ENCODE data around the gene ZNF385C.

Gene ZNF385C

GRCh38 chr17:42098730-42099399, 592 bp upstream of the ZNF385C start:
- Histone ChIP-seq H3K9me3 (replicated peaks; ENCODE audit: low read length) (no peaks in the 10 kb centered on the region), H3K4me2 (ENCODE audit: low read length) (no peak overlapping the region), H3K27me3 (ENCODE audit: control insufficient read depth, insufficient read depth, low read length) (peaks cover 36% of the 10 kb centered on the region), H3K4me3 (ENCODE audit: low read length) (no peak overlapping the region), H3K36me3 (ENCODE audit: insufficient read depth, low read length) (no peaks in the 10 kb centered on the region), H3K9ac (ENCODE audit: low read depth, low read length) (no peak overlapping the region), H3K4me1 (ENCODE audit: control insufficient read depth, insufficient read depth, low read length) (peaks cover 3% of the 10 kb centered on the region)

- H3K4me2 ChIP-seq (ENCODE audit: low read length), result no peak overlapping the region
- no peak overlapping the region for H3K9ac ChIP-seq (ENCODE audit: low read depth, low read length)
- H3K9me3 ChIP-seq (replicated peaks; ENCODE audit: low read length), result no peaks in the 10 kb centered on the region
Measured at GRCh38 chr17:42096360-42097111, 1.7 kb downstream of the ZNF385C start.

GRCh38 chr17:42094375-42095069, 3.8 kb downstream of the ZNF385C start:
- Histone ChIP-seq H3K4me1 (ENCODE audit: control insufficient read depth, insufficient read depth, low read length) (no peaks in the 10 kb centered on the region), H3K9ac (ENCODE audit: low read depth, low read length) (no peak overlapping the region), H3K4me2 (ENCODE audit: low read length) (no peak overlapping the region), H3K9me3 (replicated peaks; ENCODE audit: low read length) (no peaks in the 10 kb centered on the region), H3K36me3 (ENCODE audit: insufficient read depth, low read length) (no peaks in the 10 kb centered on the region), H3K4me3 (ENCODE audit: low read length) (no peak overlapping the region), H3K27me3 (ENCODE audit: control insufficient read depth, insufficient read depth, low read length) (peaks cover 46% of the 10 kb centered on the region)

More at GRCh38 chr17:42096360-42097111, 1.7 kb downstream of the ZNF385C start:
- no peak overlapping the region for H3K4me3 ChIP-seq (ENCODE audit: low read length)
- H3K36me3 ChIP-seq (ENCODE audit: insufficient read depth, low read length), result no peaks in the 10 kb centered on the region
- peaks cover 36% of the 10 kb centered on the region for H3K27me3 ChIP-seq (ENCODE audit: control insufficient read depth, insufficient read depth, low read length)
- H3K4me1 ChIP-seq (ENCODE audit: control insufficient read depth, insufficient read depth, low read length), result no peaks in the 10 kb centered on the region

DNA sequence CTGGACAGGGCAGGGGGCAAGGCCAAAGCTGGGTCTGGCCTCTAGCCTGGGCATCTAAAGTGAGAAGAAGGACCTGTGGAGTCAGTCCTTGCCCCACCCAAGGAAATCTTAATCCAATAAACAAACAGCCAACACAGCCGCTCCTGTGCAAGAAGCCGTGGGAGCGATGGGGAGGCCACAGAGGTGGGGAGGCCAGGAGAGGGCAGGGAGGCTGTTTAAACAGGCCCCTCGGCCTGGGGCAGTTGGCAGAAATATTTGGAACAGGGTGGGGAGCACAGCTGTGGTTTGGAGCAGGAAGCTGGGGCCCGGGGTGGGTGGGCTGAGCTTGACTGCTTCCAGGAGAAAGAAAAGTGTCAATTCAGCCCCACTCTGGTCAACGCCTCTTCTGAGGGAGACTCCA, 5.3 kb downstream of the ZNF385C start:
- Histone ChIP-seq H3K4me1 (ENCODE audit: control insufficient read depth, insufficient read depth, low read length) (no peaks in the 10 kb centered on the region), H3K4me2 (ENCODE audit: low read length) (no peak overlapping the region), H3K36me3 (ENCODE audit: insufficient read depth, low read length) (no peaks in the 10 kb centered on the region), H3K4me3 (ENCODE audit: low read length) (no peak overlapping the region), H3K9ac (ENCODE audit: low read depth, low read length) (no peak overlapping the region), H3K27me3 (ENCODE audit: control insufficient read depth, insufficient read depth, low read length) (peaks cover 56% of the 10 kb centered on the region), H3K9me3 (replicated peaks; ENCODE audit: low read length) (no peaks in the 10 kb centered on the region)

GRCh38 chr17:42090964-42091790, 7.1 kb downstream of the ZNF385C start:
- H3K27me3 ChIP-seq (ENCODE audit: control insufficient read depth, insufficient read depth, low read length), result peaks cover 50% of the 10 kb centered on the region
- H3K4me2 ChIP-seq (ENCODE audit: low read length), result no peak overlapping the region
- H3K4me1 ChIP-seq (ENCODE audit: control insufficient read depth, insufficient read depth, low read length), result no peaks in the 10 kb centered on the region
- no peak overlapping the region for H3K4me3 ChIP-seq (ENCODE audit: low read length)
- no peaks in the 10 kb centered on the region for H3K9me3 ChIP-seq (replicated peaks; ENCODE audit: low read length)
- no peak overlapping the region for H3K9ac ChIP-seq (ENCODE audit: low read depth, low read length)
- no peaks in the 10 kb centered on the region for H3K36me3 ChIP-seq (ENCODE audit: insufficient read depth, low read length)

- Histone ChIP-seq H3K27me3 (ENCODE audit: control insufficient read depth, insufficient read depth, low read length) (peaks cover 31% of the 10 kb centered on the region), H3K4me2 (ENCODE audit: low read length) (no peak overlapping the region), H3K9ac (ENCODE audit: low read depth, low read length) (no peak overlapping the region), H3K9me3 (replicated peaks; ENCODE audit: low read length) (no peaks in the 10 kb centered on the region), H3K4me1 (ENCODE audit: control insufficient read depth, insufficient read depth, low read length) (no peaks in the 10 kb centered on the region), H3K4me3 (ENCODE audit: low read length) (no peak overlapping the region), H3K36me3 (ENCODE audit: insufficient read depth, low read length) (no peaks in the 10 kb centered on the region)
Measured at GRCh38 chr17:42088736-42089135, 9.5 kb downstream of the ZNF385C start.

DNA sequence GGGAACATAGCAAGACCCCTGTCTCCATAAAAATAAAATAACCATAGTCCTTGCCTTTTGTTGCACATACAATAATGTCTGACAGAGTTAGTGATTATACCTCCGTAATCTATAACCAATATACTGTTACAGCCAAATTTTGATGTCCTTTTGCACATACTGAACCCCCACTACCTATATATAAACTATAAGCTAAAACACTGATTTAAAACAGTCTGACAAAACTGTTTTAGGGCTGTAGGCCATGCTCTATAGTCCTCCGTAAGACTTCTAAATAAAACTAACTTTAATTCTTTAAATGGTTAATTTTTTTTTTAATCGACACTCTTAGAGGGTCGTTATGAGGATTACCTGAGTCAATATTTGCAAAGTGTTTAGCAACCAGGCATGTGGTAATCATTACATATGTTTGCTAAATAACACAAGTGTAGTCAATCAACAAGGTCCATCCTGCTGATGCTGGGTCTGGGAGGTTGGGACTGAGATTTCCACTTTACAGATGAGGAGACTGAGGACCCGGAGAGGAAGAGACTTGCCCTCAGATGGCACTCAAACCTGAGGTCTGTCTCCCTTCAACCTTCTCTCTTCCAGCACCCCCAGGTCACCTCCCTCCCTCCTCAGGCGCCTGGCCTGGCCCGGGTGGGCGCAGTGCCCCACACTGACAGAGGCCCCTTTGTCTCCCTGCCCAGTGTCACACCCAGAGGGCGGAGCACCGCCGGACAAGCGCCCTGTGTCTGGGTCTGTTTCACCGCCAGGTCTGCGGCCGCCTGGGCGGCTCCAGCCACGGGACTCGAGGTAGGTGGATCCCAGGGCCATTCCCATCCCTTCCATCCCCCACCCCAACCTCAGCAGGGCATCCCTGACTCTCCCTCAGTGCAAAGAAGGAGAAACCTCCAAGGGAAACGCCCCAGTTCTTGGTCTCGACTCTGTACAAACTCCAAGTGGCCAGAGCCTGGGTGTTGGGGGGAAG, 10.3 kb downstream of the ZNF385C start:
- Histone ChIP-seq H3K9me3 (replicated peaks; ENCODE audit: low read length) (no peaks in the 10 kb centered on the region), H3K4me1 (ENCODE audit: control insufficient read depth, insufficient read depth, low read length) (no peaks in the 10 kb centered on the region), H3K4me2 (ENCODE audit: low read length) (no peak overlapping the region), H3K4me3 (ENCODE audit: low read length) (no peak overlapping the region), H3K36me3 (ENCODE audit: insufficient read depth, low read length) (no peaks in the 10 kb centered on the region), H3K9ac (ENCODE audit: low read depth, low read length) (no peak overlapping the region), H3K27me3 (ENCODE audit: control insufficient read depth, insufficient read depth, low read length) (peaks cover 31% of the 10 kb centered on the region)

- Histone ChIP-seq H3K4me1 (ENCODE audit: control insufficient read depth, insufficient read depth, low read length) (no peaks in the 10 kb centered on the region), H3K36me3 (ENCODE audit: insufficient read depth, low read length) (no peaks in the 10 kb centered on the region), H3K9me3 (replicated peaks; ENCODE audit: low read length) (no peaks in the 10 kb centered on the region), H3K4me2 (ENCODE audit: low read length) (no peak overlapping the region), H3K9ac (ENCODE audit: low read depth, low read length) (no peak overlapping the region), H3K27me3 (ENCODE audit: control insufficient read depth, insufficient read depth, low read length) (peaks cover 31% of the 10 kb centered on the region), H3K4me3 (ENCODE audit: low read length) (no peak overlapping the region)
Measured at GRCh38 chr17:42087042-42087701, 11.1 kb downstream of the ZNF385C start.

GRCh38 chr17:42081516-42082129, 16.6 kb downstream of the ZNF385C start:
- H3K4me3 ChIP-seq (ENCODE audit: low read length), result no peak overlapping the region
- no peak overlapping the region for H3K4me2 ChIP-seq (ENCODE audit: low read length)
- H3K27me3 ChIP-seq (ENCODE audit: control insufficient read depth, insufficient read depth, low read length), result peaks cover 27% of the 10 kb centered on the region
- no peaks in the 10 kb centered on the region for H3K9me3 ChIP-seq (replicated peaks; ENCODE audit: low read length)
- no peak overlapping the region for H3K9ac ChIP-seq (ENCODE audit: low read depth, low read length)
- no peaks in the 10 kb centered on the region for H3K36me3 ChIP-seq (ENCODE audit: insufficient read depth, low read length)
- no peaks in the 10 kb centered on the region for H3K4me1 ChIP-seq (ENCODE audit: control insufficient read depth, insufficient read depth, low read length)

- Histone ChIP-seq H3K4me1 (ENCODE audit: control insufficient read depth, insufficient read depth, low read length) (no peaks in the 10 kb centered on the region), H3K9ac (ENCODE audit: low read depth, low read length) (no peak overlapping the region), H3K27me3 (ENCODE audit: control insufficient read depth, insufficient read depth, low read length) (peaks cover 27% of the 10 kb centered on the region), H3K9me3 (replicated peaks; ENCODE audit: low read length) (no peaks in the 10 kb centered on the region), H3K4me3 (ENCODE audit: low read length) (no peak overlapping the region), H3K36me3 (ENCODE audit: insufficient read depth, low read length) (no peaks in the 10 kb centered on the region), H3K4me2 (ENCODE audit: low read length) (no peak overlapping the region)
Measured at GRCh38 chr17:42079541-42079940, 18.7 kb downstream of the ZNF385C start.

Measured in skeletal muscle satellite cell (primary cell).